ENCODE measurements around the gene FAM149B1.

DNA sequence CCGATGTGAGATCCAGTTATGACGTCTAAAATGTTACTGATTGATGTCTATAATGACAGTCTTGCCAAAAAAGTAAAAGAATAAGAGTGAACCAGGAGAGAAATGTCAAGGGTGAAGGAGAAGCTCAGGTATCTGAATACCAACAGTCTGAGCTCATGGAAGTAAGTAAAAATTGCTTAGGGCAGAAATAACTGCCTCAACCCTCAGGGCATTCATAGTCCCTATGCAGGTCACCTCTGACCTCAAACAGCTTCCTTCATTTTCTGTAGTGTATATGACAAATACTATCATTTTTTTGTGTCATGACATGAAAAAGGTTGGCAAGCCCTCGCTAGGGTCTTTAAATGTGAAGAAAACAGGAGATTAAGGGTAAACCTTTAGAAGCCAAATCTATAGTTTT lies 125.5 kb downstream of the FAM149B1 start:
- TF ChIP-seq, protein P1, sequence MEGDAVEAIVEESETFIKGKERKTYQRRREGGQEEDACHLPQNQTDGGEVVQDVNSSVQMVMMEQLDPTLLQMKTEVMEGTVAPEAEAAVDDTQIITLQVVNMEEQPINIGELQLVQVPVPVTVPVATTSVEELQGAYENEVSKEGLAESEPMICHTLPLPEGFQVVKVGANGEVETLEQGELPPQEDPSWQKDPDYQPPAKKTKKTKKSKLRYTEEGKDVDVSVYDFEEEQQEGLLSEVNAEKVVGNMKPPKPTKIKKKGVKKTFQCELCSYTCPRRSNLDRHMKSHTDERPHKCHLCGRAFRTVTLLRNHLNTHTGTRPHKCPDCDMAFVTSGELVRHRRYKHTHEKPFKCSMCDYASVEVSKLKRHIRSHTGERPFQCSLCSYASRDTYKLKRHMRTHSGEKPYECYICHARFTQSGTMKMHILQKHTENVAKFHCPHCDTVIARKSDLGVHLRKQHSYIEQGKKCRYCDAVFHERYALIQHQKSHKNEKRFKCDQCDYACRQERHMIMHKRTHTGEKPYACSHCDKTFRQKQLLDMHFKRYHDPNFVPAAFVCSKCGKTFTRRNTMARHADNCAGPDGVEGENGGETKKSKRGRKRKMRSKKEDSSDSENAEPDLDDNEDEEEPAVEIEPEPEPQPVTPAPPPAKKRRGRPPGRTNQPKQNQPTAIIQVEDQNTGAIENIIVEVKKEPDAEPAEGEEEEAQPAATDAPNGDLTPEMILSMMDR (IDR thresholded peaks at IDR 0.05 in 2 of 3, conservative IDR thresholded peaks at IDR 0.05 in 1 of 3; ENCODE audit: borderline replicate concordance in 1 of 3, insufficient read depth in 1 of 3, low read depth in 2 of 3, low read length in 2 of 3), result no peak
- TF ChIP-seq EZH2 (IDR thresholded peaks at IDR 0.05) (no peak), POLR2A (IDR thresholded peaks at IDR 0.05; ENCODE audit: borderline replicate concordance, extremely low read depth, insufficient read depth, insufficient read length) (no peak), POLR2AphosphoS5 (IDR thresholded peaks at IDR 0.05; ENCODE audit: low read depth, low read length) (no peak), EZH2phosphoT487 (IDR thresholded peaks at IDR 0.05; ENCODE audit: borderline replicate concordance) (no peak), RAD21 (IDR thresholded peaks at IDR 0.05; ENCODE audit: low read depth) (no peak), CEBPB (IDR thresholded peaks at IDR 0.05; ENCODE audit: low read depth) (no peak), ELF1 (IDR thresholded peaks at IDR 0.05; ENCODE audit: borderline replicate concordance, low read depth) (no peak)
- TF ChIP-seq, protein P2, sequence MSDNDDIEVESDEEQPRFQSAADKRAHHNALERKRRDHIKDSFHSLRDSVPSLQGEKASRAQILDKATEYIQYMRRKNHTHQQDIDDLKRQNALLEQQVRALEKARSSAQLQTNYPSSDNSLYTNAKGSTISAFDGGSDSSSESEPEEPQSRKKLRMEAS (IDR thresholded peaks at IDR 0.05), result no peak
- TF ChIP-seq, protein P3, sequence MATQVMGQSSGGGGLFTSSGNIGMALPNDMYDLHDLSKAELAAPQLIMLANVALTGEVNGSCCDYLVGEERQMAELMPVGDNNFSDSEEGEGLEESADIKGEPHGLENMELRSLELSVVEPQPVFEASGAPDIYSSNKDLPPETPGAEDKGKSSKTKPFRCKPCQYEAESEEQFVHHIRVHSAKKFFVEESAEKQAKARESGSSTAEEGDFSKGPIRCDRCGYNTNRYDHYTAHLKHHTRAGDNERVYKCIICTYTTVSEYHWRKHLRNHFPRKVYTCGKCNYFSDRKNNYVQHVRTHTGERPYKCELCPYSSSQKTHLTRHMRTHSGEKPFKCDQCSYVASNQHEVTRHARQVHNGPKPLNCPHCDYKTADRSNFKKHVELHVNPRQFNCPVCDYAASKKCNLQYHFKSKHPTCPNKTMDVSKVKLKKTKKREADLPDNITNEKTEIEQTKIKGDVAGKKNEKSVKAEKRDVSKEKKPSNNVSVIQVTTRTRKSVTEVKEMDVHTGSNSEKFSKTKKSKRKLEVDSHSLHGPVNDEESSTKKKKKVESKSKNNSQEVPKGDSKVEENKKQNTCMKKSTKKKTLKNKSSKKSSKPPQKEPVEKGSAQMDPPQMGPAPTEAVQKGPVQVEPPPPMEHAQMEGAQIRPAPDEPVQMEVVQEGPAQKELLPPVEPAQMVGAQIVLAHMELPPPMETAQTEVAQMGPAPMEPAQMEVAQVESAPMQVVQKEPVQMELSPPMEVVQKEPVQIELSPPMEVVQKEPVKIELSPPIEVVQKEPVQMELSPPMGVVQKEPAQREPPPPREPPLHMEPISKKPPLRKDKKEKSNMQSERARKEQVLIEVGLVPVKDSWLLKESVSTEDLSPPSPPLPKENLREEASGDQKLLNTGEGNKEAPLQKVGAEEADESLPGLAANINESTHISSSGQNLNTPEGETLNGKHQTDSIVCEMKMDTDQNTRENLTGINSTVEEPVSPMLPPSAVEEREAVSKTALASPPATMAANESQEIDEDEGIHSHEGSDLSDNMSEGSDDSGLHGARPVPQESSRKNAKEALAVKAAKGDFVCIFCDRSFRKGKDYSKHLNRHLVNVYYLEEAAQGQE (IDR thresholded peaks at IDR 0.05; ENCODE audit: low read depth), result no peak

Measured in HCT116 (cell line).